Activated naive CD8-positive, alpha-beta T cell treated with anti-CD3 and anti-CD28 coated beads, Interleukin-2, amount 50 U/mL, for 24 hours (primary cell): ENCODE measurements around the gene GALNT7.

Experiments used
- ATAC-seq: fragments of 150-1000 bp; cut with Tn5 transposase; one replicate; pipeline ENCODE4 v1.10.0; 2021
- DNase-seq: peaks from one replicate; pipeline ENCODE4 v3.0.0; 2021
- H3K27ac Mint-ChIP-seq: one replicate; pipeline ENCODE4 v1.8.0; 2021; ENCODE audit warnings: mild to moderate bottlenecking, mixed read lengths
- H3K27me3 Mint-ChIP-seq: one replicate; pipeline ENCODE4 v1.8.0; 2021; ENCODE audit warnings: mixed read lengths
- H3K36me3 Mint-ChIP-seq: one replicate; pipeline ENCODE4 v1.8.0; 2021; ENCODE audit warnings: low read depth, mixed read lengths
- H3K4me1 Mint-ChIP-seq: one replicate; pipeline ENCODE4 v1.8.0; 2021; ENCODE audit warnings: mixed read lengths
- H3K4me3 Mint-ChIP-seq: one replicate; pipeline ENCODE4 v1.8.0; 2021; ENCODE audit warnings: mild to moderate bottlenecking, moderate library complexity, mixed read lengths
- H3K9me3 Mint-ChIP-seq: one replicate; pipeline ENCODE4 v1.8.0; 2021; ENCODE audit warnings: mixed read lengths

Gene GALNT7

DNA sequence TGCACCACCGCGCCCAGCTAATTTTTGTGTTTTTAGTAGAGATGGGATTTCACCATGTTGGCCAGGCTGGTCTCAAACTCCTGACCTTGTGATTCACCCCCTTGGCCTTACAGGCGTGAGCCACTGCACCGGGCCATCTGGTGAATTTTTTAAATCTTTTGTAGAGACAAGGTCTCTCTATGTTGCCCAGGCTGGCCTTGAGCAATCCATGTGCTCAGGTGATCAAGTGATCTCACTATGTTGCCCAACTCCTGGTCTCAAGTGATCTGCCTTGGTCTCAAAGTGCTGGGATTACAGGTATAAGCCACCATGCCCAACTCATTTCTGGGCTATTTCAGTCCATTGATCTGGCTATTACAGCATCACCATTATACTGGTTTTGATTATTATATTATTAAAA, 22.2 kb upstream of the GALNT7 start:
- DNase-seq (no peak), ATAC-seq (no peak)
- no peaks in the 10 kb centered on the region for H3K36me3 Mint-ChIP-seq
- no peaks in the 10 kb centered on the region for H3K9me3 Mint-ChIP-seq
- no peak overlapping the region for H3K27ac Mint-ChIP-seq
- H3K4me1 Mint-ChIP-seq, result no peaks in the 10 kb centered on the region
- no peaks in the 10 kb centered on the region for H3K27me3 Mint-ChIP-seq
- no peak overlapping the region for H3K4me3 Mint-ChIP-seq

- ATAC-seq, result no peak
- no peaks in the 10 kb centered on the region for H3K27me3 Mint-ChIP-seq
Observed at GRCh38 chr4:173151496-173151895, 17.1 kb upstream of the GALNT7 start.

GRCh38 chr4:173152104-173152503, 16.5 kb upstream of the GALNT7 start:
- Mint-ChIP-seq H3K27me3 (no peaks in the 10 kb centered on the region), H3K9me3 (no peaks in the 10 kb centered on the region), H3K36me3 (no peaks in the 10 kb centered on the region), H3K27ac (no peak overlapping the region), H3K4me1 (no peaks in the 10 kb centered on the region), H3K4me3 (no peak overlapping the region)
- ATAC-seq, result no peak
- no peak for DNase-seq

More at GRCh38 chr4:173151496-173151895, 17.1 kb upstream of the GALNT7 start:
- Mint-ChIP-seq H3K4me1 (no peaks in the 10 kb centered on the region), H3K27ac (no peak overlapping the region), H3K36me3 (no peaks in the 10 kb centered on the region), H3K4me3 (no peak overlapping the region), H3K9me3 (no peaks in the 10 kb centered on the region)
- DNase-seq, result no peak

- Mint-ChIP-seq H3K4me1 (no peaks in the 10 kb centered on the region), H3K27ac (no peak overlapping the region), H3K36me3 (no peaks in the 10 kb centered on the region), H3K27me3 (no peaks in the 10 kb centered on the region), H3K4me3 (no peak overlapping the region), H3K9me3 (no peaks in the 10 kb centered on the region)
- ATAC-seq (no peak), DNase-seq (no peak)
Observed at GRCh38 chr4:173153445-173153844, 15.2 kb upstream of the GALNT7 start.

DNA sequence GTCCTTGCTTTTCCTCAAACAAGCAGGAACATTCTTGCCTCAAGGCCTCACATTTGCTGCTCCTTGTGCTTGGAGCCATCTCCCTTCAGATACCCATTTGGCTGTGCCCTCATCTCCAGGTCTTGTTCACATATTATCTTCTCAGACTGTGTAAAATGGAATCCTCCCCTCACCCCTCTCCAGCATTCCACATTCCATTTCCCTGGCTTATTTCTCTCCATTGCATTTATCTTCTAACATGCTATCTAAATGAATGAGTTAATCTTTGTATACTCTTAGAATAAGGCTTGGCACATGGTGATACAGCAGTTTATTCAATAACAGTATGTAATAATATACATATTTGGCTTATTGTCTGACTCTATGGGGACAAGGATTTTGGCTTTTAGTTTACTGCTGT, 8.8 kb upstream of the GALNT7 start:
- Mint-ChIP-seq H3K27ac (no peak overlapping the region), H3K4me1 (no peaks in the 10 kb centered on the region), H3K27me3 (no peaks in the 10 kb centered on the region), H3K9me3 (no peaks in the 10 kb centered on the region), H3K4me3 (no peak overlapping the region), H3K36me3 (no peaks in the 10 kb centered on the region)
- no peak for ATAC-seq
- no peak for DNase-seq

DNA sequence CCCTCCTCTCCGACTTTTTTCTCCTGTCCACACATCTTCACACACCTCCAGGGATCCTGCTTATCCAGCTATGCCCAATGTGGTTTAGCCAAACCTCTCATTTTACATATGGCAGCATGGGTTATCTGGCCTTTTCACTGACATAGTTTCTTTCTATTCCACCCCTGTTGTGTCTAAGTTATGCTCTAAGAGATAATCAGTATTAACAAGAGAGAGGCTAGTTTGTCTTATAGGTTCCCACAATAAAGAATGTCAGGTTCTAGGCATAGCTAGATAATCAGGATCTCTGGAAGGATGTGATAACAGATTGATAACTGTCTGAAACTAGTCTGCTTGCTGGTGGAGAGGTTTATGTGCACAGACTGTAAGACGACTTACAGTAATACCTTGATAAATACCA, 7.7 kb upstream of the GALNT7 start:
- Mint-ChIP-seq H3K27me3 (no peaks in the 10 kb centered on the region), H3K9me3 (no peaks in the 10 kb centered on the region), H3K4me1 (peaks cover under 1% of the 10 kb centered on the region), H3K27ac (no peak overlapping the region), H3K36me3 (peaks cover 1% of the 10 kb centered on the region), H3K4me3 (no peak overlapping the region)
- DNase-seq (no peak), ATAC-seq (no peak)

- H3K27me3 Mint-ChIP-seq, result no peaks in the 10 kb centered on the region
- H3K4me3 Mint-ChIP-seq, result no peak overlapping the region
- H3K27ac Mint-ChIP-seq, result no peak overlapping the region
- H3K36me3 Mint-ChIP-seq, result peaks cover 1% of the 10 kb centered on the region
- H3K4me1 Mint-ChIP-seq, result peaks cover 4% of the 10 kb centered on the region
- DNase-seq (no peak), ATAC-seq (no peak)
- no peaks in the 10 kb centered on the region for H3K9me3 Mint-ChIP-seq
Observed at GRCh38 chr4:173161311-173161710, 7.3 kb upstream of the GALNT7 start.

DNA sequence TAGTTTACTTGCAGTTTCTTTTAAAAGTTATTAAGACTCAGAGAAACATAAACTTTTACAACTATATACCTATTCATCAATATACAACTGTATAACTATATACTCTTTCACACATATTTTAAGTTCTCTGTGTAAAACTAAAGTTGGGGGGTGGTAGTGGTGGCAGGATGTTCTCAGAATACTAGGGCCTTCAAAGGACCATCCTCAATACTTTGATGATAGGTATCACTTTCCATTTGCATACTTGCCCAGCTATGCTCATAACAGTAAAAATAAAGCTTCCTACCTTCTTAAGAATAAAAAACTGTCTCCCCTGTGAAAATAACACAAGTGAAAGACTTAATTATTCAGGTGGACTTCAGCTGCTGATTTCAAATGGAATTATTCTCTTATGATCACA, 2.9 kb upstream of the GALNT7 start:
- Mint-ChIP-seq H3K27ac (no peak overlapping the region), H3K9me3 (no peaks in the 10 kb centered on the region), H3K4me1 (peaks cover 29% of the 10 kb centered on the region), H3K27me3 (no peaks in the 10 kb centered on the region), H3K4me3 (no peak overlapping the region), H3K36me3 (peaks cover 1% of the 10 kb centered on the region)
- DNase-seq, result no peak
- ATAC-seq, result no peak

DNA sequence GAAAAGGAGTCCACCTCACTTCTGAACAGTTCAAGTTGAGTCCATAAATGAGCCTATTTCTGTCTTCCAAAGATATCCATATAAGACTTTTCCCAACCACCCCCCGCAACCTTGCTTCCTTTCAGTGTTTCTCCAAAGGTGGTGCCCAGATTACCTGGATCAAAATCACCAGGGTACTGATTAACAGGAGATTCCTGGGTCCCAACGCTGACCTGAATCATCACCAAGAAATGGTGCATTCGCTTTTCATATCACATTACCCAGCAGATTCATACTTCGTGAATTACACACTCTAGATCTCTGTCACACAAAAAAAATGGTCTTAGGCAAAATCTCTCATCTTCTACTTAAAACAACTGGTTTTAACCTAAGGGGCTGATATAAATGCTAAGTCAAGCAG, 2.1 kb upstream of the GALNT7 start:
- no peak for ATAC-seq
- no peaks in the 10 kb centered on the region for H3K27me3 Mint-ChIP-seq
- H3K27ac Mint-ChIP-seq, result no peak overlapping the region
- peaks cover 37% of the 10 kb centered on the region for H3K4me1 Mint-ChIP-seq
- H3K4me3 Mint-ChIP-seq, result no peak overlapping the region
- DNase-seq, result no peak
- H3K9me3 Mint-ChIP-seq, result no peaks in the 10 kb centered on the region
- H3K36me3 Mint-ChIP-seq, result peaks cover 1% of the 10 kb centered on the region

- Mint-ChIP-seq H3K9me3 (no peaks in the 10 kb centered on the region), H3K27ac (peak overlapping the region; percentile 84), H3K36me3 (peaks cover 1% of the 10 kb centered on the region), H3K4me3 (peak overlapping the region; percentile 86), H3K4me1 (peaks cover 42% of the 10 kb centered on the region), H3K27me3 (no peaks in the 10 kb centered on the region)
- ATAC-seq (peak; percentile 9), DNase-seq (no peak)
Observed at GRCh38 chr4:173167758-173168395, 734 bp upstream of the GALNT7 start.

- H3K9me3 Mint-ChIP-seq, result no peaks in the 10 kb centered on the region
- H3K4me3 Mint-ChIP-seq, result no peak overlapping the region
- no peak overlapping the region for H3K27ac Mint-ChIP-seq
- DNase-seq (no peak), ATAC-seq (no peak)
- peaks cover 1% of the 10 kb centered on the region for H3K36me3 Mint-ChIP-seq
- H3K27me3 Mint-ChIP-seq, result no peaks in the 10 kb centered on the region
- peaks cover 51% of the 10 kb centered on the region for H3K4me1 Mint-ChIP-seq
Observed at GRCh38 chr4:173169178-173169427, 492 bp downstream of the GALNT7 start.

DNA sequence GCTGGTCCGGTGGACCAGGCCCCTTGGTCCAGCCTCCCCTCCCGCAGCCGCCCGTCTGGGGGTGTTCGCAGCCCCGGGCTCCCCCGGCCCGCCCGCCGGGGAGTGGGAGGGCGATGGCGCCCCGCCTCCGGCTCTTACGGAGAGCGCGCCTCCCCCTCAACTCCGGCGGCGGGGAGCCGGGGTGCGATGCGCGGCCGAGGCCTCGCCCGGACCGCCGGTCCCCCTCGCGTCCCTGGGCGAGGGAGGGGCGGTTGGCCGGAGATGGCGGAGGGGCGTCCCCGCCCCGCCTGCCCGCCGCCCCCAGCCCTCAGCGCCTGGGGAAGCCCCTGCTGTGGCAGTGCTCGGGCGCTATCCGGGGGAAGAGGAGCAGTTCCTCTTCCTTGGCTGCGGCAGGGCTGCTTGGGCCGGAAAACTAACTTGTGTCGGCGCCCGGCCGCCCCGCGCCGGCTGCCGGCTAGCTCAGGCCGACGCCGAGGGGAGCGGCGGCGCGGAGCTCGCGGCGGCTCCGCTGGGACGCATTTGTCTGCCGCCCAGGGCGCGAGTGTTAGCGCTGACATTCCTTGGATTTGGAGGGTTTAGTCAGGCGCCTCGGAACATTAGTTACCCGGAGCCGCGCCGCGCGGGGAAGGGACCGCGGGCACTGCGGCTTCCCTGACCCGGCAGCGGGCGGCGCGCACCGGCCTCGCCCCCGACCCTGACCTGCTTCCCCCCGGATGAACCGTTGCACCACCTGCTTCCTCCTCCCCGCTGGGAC, 994 bp downstream of the GALNT7 start:
- peaks cover 1% of the 10 kb centered on the region for H3K36me3 Mint-ChIP-seq
- H3K27me3 Mint-ChIP-seq, result no peaks in the 10 kb centered on the region
- ATAC-seq, result peak; percentile 68
- H3K9me3 Mint-ChIP-seq, result no peaks in the 10 kb centered on the region
- peaks cover 56% of the 10 kb centered on the region for H3K4me1 Mint-ChIP-seq
- DNase-seq, result peak; percentile 66
- peak overlapping the region; percentile 86 for H3K4me3 Mint-ChIP-seq
- H3K27ac Mint-ChIP-seq, result peak overlapping the region; percentile 87

DNA sequence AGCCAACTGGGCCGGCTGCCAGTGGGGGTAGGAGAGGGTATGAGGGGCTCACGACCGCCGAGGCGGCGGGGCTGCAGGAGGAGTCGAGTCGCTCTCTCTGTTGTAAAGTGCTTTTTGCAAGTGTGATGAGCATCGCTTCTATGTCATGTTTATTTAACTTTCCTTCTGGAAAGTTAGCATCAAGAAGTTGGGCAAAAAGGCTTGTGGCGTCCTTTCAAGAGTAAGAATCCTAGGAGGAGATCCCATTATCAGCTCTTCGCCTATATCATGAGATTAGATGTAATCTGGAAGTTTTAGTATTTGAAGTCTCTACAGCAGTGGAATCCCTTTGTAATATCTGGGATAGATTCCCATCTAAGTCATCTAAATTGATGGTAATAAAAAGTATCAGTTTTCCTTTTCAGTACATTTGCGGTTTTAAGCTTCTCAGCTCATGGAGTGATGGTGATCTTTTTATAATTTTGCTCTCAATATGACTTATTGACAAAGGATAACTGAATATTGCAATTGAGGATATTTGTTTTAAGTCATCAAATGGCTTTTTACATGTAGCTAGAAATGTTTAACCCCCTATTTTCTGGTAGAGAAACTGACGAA, 1.7 kb downstream of the GALNT7 start:
- no peak for ATAC-seq
- Mint-ChIP-seq H3K4me3 (peak overlapping the region; percentile 86), H3K36me3 (peaks cover 1% of the 10 kb centered on the region), H3K4me1 (peaks cover 61% of the 10 kb centered on the region), H3K27me3 (no peaks in the 10 kb centered on the region), H3K27ac (peak overlapping the region; percentile 87), H3K9me3 (no peaks in the 10 kb centered on the region)
- no peak for DNase-seq

- Mint-ChIP-seq H3K9me3 (no peaks in the 10 kb centered on the region), H3K4me1 (peaks cover 61% of the 10 kb centered on the region), H3K4me3 (peak overlapping the region; percentile 86), H3K27me3 (no peaks in the 10 kb centered on the region), H3K27ac (peak overlapping the region; percentile 87), H3K36me3 (no peaks in the 10 kb centered on the region)
- ATAC-seq, result no peak
- DNase-seq, result no peak
Observed at GRCh38 chr4:173171098-173171497, 2.5 kb downstream of the GALNT7 start.

DNA sequence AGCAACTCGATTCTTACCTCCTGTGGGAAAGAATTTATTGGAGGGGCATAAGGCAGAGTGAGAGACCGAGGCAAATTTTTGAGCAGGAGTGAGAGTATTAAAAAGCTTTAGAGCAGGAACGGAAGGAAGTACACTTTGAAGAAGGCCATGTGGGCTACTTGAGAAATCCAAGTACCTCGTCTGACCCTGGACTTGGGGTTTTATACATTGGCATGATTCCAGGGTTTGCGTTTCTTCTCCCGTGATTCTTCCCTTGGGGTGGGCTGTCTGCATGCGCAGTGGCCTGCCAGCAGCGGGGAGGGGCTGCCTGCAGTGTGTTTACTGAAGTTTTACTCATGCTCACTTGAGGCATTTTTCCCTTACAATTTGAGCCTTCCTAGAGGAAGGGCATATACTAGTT, 3.4 kb downstream of the GALNT7 start:
- Mint-ChIP-seq H3K9me3 (no peaks in the 10 kb centered on the region), H3K36me3 (no peaks in the 10 kb centered on the region), H3K4me1 (peaks cover 57% of the 10 kb centered on the region), H3K27ac (no peak overlapping the region), H3K4me3 (no peak overlapping the region), H3K27me3 (no peaks in the 10 kb centered on the region)
- DNase-seq, result no peak
- ATAC-seq, result no peak
